ENCODE measurements around the gene ZNF428. TPM values are rescaled to one million over a fixed set of nuclear protein-coding genes. Genes with fewer than 3 reads are reported as not detected.

ZNF428 gene
- total RNA-seq, 1 experiment from 2014 or later, result 46.8 TPM

GRCh38 chr19:43581467-43581866, 38.0 kb downstream of the ZNF428 start:
- Histone ChIP-seq H4K20me1 (ENCODE audit: low read length) (no peaks in the 10 kb centered on the region), H3K27me3 (ENCODE audit: low read length) (no peaks in the 10 kb centered on the region), H3K79me2 (ENCODE audit: low read length) (no peaks in the 10 kb centered on the region), H3K27ac (ENCODE audit: low read length) (no peak overlapping the region), H3K36me3 (ENCODE audit: low read depth, low read length) (no peaks in the 10 kb centered on the region), H3K4me3 (ENCODE audit: low read length) (no peak overlapping the region), H3F3A (ENCODE audit: low read length, unreplicated experiment) (no peaks in the 10 kb centered on the region), H3K9ac (ENCODE audit: low read length) (no peak overlapping the region), H3K4me2 (ENCODE audit: low read length) (no peak overlapping the region), H3K4me1 (ENCODE audit: insufficient read depth, low read length) (no peaks in the 10 kb centered on the region), H2AFZ (ENCODE audit: low read length) (no peak overlapping the region), H3K9me3 (ENCODE audit: low read length) (no peaks in the 10 kb centered on the region), H3K9me2 (replicated peaks; ENCODE audit: low read length) (no peaks in the 10 kb centered on the region)
- CTCF ChIA-PET, result no interaction called here
- no TSS peak for BruUV-seq (replicated peaks)
- DNase-seq (no peak), ATAC-seq (no peak)
- intact Hi-C loops (cut with micrococcal nuclease), result no loop called here
- POLR2A ChIA-PET (ENCODE audit: unreplicated experiment), result no interaction called here
- no peak for TF ChIP-seq CTCF (conservative IDR thresholded peaks at IDR 0.05; ENCODE audit: low read depth, low read length)
- TF ChIP-seq EZH2 (IDR thresholded peaks at IDR 0.05; ENCODE audit: low read length, unreplicated experiment), result no peak
- no peak for TF ChIP-seq EZH2phosphoT487 (IDR thresholded peaks at IDR 0.05; ENCODE audit: borderline replicate concordance, low read length)

- Histone ChIP-seq H3K27ac (ENCODE audit: low read length) (no peak overlapping the region), H3K4me1 (ENCODE audit: insufficient read depth, low read length) (peaks cover 9% of the 10 kb centered on the region), H3K9me3 (ENCODE audit: low read length) (no peaks in the 10 kb centered on the region), H3K9ac (ENCODE audit: low read length) (no peak overlapping the region), H3K79me2 (ENCODE audit: low read length) (peaks cover 11% of the 10 kb centered on the region), H3K4me2 (ENCODE audit: low read length) (no peak overlapping the region), H3K36me3 (ENCODE audit: low read depth, low read length) (no peaks in the 10 kb centered on the region), H3F3A (ENCODE audit: low read length, unreplicated experiment) (no peaks in the 10 kb centered on the region), H3K9me2 (replicated peaks; ENCODE audit: low read length) (no peaks in the 10 kb centered on the region), H3K27me3 (ENCODE audit: low read length) (no peaks in the 10 kb centered on the region), H4K20me1 (ENCODE audit: low read length) (no peaks in the 10 kb centered on the region), H3K4me3 (ENCODE audit: low read length) (no peak overlapping the region), H2AFZ (ENCODE audit: low read length) (no peak overlapping the region)
- DNase-seq, result no peak
- no peak for ATAC-seq
- no peak for TF ChIP-seq CTCF (conservative IDR thresholded peaks at IDR 0.05; ENCODE audit: low read depth, low read length)
- no peak for TF ChIP-seq EZH2 (IDR thresholded peaks at IDR 0.05; ENCODE audit: low read length, unreplicated experiment)
- no peak for TF ChIP-seq EZH2phosphoT487 (IDR thresholded peaks at IDR 0.05; ENCODE audit: borderline replicate concordance, low read length)
- intact Hi-C loops (cut with micrococcal nuclease), result no loop called here
- POLR2A ChIA-PET (ENCODE audit: unreplicated experiment), result no interaction called here
- no TSS peak for BruUV-seq (replicated peaks)
- CTCF ChIA-PET, result no interaction called here
Measured at GRCh38 chr19:43578787-43579186, 40.6 kb downstream of the ZNF428 start.

- Histone ChIP-seq H3K27ac (ENCODE audit: low read length) (no peak overlapping the region), H3K36me3 (ENCODE audit: low read depth, low read length) (no peaks in the 10 kb centered on the region), H3K4me1 (ENCODE audit: insufficient read depth, low read length) (peaks cover 9% of the 10 kb centered on the region), H3K9me2 (replicated peaks; ENCODE audit: low read length) (no peaks in the 10 kb centered on the region), H3K27me3 (ENCODE audit: low read length) (no peaks in the 10 kb centered on the region), H3K9me3 (ENCODE audit: low read length) (no peaks in the 10 kb centered on the region), H4K20me1 (ENCODE audit: low read length) (no peaks in the 10 kb centered on the region), H3K79me2 (ENCODE audit: low read length) (peaks cover 15% of the 10 kb centered on the region), H3K9ac (ENCODE audit: low read length) (peak overlapping the region; percentile 49; the same call in 1 of the 2 replicates), H3F3A (ENCODE audit: low read length, unreplicated experiment) (no peaks in the 10 kb centered on the region), H3K4me3 (ENCODE audit: low read length) (no peak overlapping the region), H2AFZ (ENCODE audit: low read length) (peak overlapping the region; percentile 77), H3K4me2 (ENCODE audit: low read length) (peak overlapping the region; percentile 68; the same call in 1 of the 2 replicates)
- no peak for TF ChIP-seq EZH2phosphoT487 (IDR thresholded peaks at IDR 0.05; ENCODE audit: borderline replicate concordance, low read length)
- TF ChIP-seq CTCF (conservative IDR thresholded peaks at IDR 0.05; ENCODE audit: low read depth, low read length), result no peak
- TF ChIP-seq EZH2 (IDR thresholded peaks at IDR 0.05; ENCODE audit: low read length, unreplicated experiment), result no peak
- ChIA-PET POLR2A (ENCODE audit: unreplicated experiment) (interaction anchor here (0.6 kb wide), 1 partner anchor 92 kb away, joined by 3 read pairs; no protein-coding TSS in a partner anchor), CTCF (no interaction called here)
- no peak for DNase-seq
- no peak for ATAC-seq
- BruUV-seq (replicated peaks), result TSS peak; percentile 30
- intact Hi-C loops (cut with micrococcal nuclease), result loop anchor here (1.0 kb wide), 1 partner anchor 20 kb away; the partner anchor contains the start of genes IRGQ and ZNF576
Measured at GRCh38 chr19:43575955-43576878, 43.2 kb downstream of the ZNF428 start.
